ENCODE results near the gene DNAJC3.
"Not testable (repeated sequence)": the region's sequence is repeated elsewhere in the genome, so short reads cannot be mapped to it uniquely, and the experiment has no call there.

The DNAJC3 gene

DNA sequence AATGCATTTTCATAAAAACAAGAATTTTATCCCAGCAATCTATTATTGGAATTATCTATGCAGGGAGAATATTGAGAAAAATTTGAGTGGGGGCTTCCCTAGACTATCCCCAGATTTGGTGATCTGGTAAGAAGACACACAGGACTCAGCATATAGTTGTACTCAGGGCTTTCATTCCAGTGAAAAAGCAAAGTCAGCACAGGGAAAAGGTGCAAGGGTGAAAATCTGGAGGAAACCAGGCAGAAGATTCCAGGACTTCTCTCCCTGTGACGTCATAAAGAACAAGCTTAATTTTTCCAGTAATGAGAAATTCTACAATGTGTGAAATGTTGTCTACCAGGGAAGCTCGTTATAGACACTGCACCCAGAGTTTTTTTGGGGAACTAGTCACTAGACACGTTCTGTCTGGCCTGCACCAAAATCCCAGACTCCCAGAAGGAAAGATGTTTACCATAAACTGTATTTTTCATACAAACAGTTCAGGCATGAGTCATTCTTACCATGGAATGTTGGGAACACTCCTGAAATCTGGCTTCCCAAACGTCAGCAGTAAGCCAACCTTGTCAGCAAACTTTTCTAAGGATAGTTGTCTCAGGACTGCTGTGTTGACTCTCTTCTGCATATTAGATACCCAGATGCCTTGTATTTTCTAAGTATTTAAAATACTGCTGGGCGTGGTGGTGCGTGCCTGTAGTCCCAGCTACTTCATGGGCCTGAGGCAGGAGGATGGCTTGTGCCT, 107.4 kb downstream of the DNAJC3 start:
- DNase-seq = no peak

DNA sequence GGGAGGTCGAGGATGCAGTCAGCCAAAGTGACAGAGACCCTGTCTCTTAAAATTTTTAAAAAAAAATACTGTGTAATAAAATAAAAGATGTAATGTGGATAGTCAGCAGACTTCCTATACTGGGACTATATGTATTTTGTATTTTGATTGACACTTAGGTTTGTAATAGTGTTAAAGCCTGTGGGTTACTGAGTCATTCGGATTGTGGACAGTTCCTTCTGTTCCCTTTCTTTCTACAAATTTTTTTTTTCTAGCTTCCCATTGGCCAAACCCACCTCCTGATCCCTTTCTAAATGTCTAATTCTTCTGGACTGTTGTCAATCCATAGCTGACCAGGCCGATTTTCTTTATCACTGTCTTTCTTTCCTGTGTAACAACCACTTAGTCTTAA, 108.0 kb downstream of the DNAJC3 start:
- DNase-seq = no peak

DNA sequence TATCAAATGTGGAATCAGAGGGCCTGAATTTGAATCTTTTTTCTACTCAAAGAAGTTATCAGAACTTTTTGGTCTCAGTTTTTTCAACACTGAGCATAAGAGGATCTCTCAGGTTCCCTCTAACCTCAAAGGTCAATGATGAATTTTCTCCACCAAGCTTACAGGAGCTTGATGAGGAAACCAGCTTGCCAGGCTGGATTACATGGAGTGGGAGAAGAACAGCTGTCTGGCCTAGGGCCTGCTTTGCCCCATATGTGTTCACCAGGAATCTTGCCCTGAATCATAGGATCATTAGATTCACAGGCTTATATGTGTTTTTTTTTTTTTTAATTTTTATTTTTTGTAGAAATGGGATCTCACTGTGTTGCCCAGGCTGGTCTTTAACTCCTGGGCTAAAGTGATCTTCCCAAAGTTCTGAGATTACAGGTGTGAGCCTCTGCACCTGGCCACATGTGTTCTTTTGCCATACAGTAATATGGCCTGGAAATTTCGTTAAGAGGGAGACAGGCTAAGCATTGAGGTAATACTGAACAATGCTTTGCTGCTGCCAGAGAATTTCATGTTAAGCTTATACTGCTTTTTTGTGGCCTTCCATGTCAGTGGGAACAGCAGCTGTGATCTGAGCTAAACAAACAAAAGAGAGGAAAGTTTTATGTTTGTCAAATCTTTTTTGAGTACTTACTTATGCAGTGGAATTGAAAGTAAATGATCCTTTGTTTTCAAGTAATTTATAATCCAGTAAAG, 110.6 kb downstream of the DNAJC3 start:
- no peak for DNase-seq

DNA sequence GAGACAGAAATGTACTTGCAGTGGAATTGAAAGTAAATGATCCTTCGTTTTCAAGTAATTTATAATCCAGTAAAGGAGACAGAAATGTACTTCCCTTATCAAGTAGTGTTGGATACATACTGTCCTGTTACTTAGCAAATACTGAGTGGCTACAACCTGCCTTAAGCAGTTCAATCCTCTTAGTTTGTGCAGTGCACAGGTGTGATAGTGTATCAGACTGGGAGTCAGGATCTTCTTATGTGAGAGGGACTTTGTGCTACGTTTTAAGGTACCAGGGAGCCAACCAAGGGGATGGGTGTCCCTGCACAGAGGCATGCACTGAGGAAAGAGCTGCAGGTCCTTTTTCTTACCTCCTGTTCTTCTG, 111.1 kb downstream of the DNAJC3 start:
- no peak for DNase-seq

DNA sequence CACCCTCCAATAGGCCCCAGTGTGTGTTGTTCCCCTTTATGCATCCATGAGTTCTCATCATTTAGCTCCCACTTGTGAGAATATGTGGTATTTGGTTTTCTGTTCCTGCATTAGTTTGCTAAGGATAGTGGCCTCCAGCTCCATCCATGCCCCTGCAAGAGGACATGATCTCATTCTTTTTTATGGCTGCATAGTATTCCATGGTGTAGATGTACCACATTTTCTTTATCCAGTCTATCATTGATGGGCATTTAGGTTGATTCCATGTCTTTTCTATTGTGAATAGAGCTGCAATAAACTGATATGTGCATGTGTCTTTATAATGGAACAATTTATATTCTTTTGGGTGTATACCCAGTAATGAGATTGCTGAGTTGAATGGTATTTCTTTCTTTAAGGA, 112.4 kb downstream of the DNAJC3 start:
- not testable (repeated sequence) for DNase-seq

DNA sequence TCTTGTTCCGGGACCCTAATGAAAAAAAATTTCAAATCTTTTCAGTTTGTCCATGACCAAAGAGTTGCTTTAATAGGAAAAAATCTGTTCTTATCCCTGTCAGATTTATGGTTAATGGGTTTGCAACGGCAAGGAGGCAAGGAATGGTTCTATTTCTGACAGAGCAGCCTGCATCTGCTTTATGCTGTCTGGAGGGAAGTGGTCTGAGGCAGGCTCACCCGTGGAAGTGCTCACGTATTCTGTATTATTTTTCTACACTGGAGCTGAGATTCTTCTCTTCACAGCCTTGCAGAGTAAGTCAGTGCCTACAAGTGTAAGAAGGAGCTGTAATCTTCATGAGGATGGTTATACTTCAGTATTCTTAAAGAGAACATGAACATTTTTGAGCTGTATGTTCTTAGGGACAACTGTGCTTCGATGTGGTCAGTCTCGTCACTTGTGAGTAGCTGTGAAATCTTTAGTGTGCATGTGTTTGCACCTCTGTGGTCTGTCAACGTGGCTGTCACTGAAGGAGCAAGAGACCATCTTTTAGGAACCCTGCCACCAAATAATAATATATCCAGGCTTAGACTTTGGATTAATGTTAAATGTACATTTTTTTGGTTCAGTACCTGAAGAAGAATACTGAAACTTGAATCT, 114.3 kb downstream of the DNAJC3 start:
- DNase-seq = no peak

DNA sequence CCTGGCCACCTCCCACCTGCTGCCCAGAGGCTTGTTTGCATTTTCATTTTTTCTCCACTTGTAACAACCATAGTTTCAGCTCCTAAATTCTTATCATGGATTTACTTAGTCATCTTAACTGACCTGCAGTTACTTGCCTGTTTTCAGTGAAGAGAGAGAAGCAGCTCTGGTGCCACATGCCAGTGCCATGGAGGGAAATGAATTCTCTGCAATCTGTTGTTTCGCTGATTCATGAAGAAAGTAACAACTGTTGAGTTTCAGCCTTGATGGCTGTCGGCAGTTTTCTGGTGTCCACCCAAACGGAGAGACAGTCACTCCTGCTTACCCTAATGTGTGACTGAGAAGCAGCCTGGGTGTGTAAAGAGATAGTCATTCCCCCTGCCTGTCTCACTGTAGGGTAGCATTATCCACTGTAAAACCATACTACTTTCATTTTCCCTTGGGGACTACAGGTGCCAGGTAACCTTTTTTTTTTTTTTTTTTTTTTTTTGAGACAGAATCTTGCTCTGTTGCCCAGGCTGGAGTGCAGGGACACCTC, 116.1 kb downstream of the DNAJC3 start:
- DNase-seq = no peak

DNA sequence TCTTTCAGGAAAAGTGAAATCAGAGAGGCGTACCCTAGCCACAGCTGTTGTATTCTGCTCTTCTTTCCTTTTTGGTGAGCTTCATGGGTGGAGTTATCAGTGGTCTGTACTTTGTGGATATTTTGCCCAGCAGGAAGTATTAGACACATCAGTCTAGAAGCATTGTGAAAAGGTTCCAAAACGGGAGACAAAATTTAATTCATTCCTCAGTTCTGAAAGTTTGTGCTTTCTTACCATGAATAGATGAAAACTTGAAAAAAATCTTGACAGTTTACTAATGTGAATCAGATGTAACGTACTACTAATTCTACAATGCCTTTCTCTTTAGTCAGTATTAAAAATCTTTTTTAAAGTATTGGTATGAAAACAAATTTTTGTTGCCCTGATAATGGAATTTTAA, 116.8 kb downstream of the DNAJC3 start:
- no peak for DNase-seq

DNA sequence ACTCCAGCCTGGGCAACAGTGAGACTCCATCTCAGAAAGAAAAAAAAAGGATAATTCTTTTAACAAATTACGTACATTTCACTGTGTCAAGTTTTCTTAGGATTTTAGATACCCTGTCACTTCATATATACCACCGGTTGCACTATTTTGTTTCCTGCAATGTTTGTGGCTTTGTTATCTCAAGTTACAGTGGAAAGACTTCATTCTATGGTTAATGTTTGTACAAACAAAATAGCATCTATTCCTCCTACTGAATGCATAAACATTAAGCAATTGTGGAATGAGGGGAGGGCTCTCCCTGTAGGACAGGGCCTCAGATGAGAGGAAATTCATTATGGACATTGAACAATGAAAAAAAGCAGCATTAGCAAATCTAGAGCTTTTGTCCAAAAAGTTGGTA, 120.1 kb downstream of the DNAJC3 start:
- no peak for DNase-seq

DNA sequence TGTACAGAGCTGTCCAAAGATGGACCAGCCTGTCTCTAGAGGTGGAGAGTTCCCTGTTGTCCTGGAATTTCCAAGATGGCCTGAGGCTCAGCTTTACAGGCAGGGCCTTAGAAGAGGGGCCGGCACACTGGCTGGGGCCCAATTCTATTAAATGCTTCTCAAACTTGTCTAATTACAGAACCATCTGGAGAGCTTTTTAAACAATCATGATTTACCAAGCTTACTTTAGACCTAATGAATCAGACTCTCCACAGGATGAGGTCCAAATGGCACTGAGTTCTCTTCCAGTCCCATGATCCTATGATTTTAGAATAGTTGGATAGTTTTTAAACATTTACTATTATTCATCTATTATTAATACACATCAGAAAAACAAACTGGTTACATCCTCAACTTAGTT, 123.5 kb downstream of the DNAJC3 start:
- no peak for DNase-seq

DNA sequence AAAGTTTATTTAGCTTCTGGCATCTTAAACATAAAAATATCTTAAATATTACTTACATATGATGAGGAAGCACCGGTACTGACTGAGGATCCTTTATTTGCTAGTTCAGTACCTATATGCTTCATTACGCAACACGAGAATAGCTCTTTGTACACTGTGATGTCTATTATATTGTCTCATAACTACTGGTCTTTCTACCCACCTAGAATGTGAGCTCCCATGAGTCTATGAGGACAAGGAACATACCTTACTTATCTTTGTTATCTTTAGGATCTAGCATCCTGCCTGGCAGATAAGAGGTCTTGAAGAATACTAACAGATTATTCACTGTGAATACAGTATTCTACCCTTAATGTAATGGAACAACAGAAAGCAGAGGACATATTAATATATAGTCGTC, 124.9 kb downstream of the DNAJC3 start:
- no peak for DNase-seq

DNA sequence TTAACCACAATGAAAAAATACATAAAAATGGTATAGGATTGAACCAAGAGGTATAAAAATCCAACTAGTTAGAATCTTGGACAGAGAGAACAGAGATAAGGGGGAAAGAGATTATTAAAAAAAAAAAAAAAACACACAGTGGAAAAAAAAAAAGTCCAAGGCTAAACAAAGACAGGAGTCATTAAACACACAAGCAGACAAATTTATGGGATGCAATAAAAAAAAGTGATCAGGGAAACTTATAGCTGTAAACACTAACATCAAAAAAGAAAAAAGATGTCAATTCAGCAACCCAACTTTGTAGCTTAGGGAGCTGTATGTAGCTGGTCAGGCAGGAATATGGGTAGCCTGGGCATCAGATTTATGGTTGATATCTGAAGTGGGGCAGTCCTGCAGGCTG, 129.0 kb downstream of the DNAJC3 start:
- no peak for DNase-seq

DNA sequence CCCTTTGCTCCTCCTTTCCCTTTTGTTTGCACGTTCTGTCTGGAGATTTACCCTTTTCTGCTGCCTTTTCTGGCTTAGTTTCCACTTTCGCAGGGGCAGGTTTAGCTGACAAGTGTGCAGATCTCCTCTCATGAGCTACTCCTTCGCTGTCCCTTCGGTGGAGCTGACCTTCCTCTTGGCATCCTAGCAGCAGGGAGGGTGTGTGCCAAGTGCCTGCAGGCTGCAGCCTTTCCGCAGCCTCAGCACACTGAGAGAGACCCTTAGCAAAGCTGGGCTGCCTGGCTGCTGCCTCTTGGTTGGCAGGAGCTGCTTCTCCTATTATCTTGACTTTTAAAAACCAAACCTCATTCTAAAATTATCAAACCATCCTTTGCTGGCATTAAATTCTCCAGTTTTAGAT, 132.5 kb downstream of the DNAJC3 start:
- DNase-seq = no peak

DNA sequence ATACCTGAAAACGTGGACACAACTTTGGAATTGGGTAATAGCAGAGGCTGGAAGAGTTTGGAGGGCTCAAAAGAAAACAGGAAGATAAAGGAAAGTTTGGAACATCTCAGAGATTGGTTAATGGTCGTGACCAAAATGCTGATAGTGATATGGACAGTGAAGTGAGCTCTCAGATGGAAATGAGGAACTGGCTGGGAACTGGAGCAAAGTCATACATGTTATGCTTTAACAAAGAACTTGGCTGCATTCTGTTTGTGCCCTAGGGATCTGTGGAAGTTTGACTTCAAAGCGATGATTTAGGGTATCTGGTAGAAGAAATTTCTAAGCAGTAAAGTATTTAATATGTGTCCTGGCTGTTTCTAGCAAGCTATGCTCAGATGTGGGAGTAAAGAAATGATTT, 136.2 kb downstream of the DNAJC3 start:
- no peak for DNase-seq

DNA sequence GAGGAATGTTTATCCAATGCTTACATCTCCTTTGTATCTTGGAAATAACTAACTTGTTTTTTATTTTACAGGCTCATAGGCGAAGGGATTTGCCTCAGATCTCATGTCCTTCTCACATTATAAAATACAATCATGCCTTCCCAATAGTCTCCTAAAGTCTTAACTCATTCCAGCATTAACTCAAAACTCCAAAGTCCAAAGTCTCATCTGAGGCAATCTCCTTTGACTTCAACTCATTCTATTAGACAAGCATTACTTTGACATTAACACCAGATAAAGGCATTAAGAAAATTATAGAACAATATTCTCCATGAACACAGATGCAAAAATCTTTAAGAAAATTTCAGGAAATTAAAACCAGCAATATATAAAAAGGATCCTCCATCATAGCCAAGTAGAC, 137.6 kb downstream of the DNAJC3 start:
- DNase-seq = no peak

DNA sequence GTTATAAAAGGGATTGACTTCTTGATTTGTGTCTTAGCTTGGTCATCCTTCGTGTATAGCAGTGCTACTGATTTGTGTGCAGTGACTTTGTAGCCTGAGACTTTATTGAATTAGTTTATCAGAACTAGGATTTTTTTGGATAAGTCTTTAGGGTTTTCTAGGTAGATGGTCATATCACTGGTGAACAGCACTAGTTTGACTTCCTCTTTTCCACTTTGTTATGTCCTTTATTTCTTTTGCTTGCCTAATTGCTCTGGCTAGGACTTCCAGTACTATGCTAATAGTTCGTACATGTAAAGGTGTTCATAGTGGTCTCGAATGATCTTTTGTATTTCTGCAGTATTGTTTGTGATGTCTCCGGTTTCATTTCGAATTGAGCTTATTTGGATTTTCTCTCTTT, 145.4 kb downstream of the DNAJC3 start:
- no peak for DNase-seq

DNA sequence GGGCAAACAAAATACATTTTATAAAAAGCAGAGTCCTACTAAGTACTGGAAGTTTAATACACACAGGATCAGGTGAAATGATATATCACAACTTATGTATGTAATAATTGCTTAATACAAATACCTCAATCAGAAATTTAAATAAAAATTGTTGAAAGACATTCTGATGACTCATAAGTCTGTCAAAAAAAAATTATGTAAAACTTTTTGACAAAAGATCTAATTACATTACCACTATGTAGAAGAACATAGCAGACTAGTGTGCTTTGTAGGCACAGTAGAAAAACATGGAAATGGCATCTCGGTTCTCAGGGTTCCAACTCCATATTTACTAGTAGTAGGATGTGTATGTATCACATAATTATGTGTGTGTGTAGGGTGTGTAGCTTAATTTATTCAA, 156.2 kb downstream of the DNAJC3 start:
- DNase-seq = no peak

DNA sequence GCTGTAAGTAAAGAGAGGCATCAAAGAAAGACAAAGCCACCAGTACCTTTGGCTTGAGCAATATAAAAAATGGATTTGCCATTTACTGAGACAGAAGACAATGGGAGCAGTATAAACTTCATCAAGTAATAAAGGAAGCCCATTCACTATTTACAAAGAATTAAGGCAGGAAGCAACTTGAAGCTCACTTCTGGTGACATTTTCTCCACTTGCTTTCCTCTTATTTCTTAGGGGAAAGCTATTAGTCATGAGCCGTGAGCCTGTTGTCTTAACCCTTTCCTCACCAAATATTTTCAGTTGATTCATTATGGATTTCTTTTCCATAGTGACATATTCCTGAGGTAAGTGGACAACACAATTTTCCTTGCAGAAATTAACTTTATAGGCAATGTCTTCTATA, 156.8 kb downstream of the DNAJC3 start:
- no peak for DNase-seq

DNA sequence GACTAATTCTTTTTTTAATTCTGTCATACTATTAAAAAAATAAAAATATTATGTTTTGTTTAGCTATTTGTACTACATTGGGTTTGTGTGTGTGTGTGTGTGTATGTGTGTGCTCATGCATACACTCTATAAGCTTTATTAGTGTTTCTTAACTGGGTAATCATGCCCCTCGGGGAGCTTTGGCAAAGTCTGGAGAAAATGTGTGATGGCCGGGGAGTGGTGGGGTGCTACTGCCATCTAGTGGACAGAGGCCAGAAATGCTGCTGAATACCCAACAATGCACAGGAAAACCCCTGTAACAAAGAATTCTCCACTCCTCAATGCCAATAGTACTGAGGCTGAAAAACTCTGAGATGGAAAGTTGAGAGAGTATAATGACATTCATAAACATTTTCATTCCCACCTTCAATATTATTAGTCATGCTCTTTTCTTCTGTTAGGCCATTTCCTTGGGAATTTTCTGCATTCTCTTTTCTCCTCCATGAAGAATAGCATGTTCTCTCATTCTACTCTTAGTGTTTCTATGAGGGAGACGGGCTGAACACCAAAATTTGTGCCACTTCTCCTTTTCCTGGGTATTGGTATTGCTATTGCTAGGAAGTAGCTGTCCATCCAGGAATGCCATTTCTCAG, 157.3 kb downstream of the DNAJC3 start:
- DNase-seq = peak; percentile 62

DNA sequence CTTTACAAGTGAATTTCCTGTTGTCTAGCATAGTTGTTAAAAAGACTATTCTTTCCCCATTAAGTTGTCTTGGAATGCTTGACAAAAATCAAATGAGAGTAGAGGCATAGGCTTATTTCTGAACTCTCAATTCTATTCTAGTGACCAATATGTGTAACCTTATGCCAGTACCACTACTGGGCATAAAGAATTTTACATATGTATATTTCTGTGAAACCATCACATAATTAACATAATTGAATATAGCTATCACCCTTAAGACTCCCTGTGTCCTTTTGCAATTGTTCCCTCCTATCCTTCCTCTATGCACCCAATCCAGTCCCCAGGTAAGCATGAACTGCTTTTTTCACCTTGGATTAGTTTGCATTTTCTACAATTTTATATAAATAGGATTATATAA, 165.0 kb downstream of the DNAJC3 start:
- DNase-seq = no peak

DNA sequence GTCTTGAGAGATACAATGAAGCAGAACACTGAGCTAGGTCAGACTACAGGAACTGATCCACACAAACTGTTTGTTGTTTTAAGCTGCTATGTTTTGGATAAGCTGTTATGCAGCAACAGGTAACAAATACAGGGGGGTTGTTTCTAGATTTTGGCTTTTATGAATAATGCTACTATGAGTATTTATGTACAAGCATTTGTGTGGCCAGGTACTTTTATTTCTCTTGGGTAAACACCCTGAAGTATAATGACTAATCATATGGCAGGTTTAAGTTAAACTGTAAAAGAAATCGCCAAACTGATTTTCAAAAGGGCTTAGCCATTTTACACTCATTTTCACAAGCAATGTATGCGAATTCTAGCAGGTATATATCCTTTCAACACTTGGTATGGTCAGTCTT, 166.0 kb downstream of the DNAJC3 start:
- DNase-seq = no peak
